Measurements from ENCODE around the gene TRPC3. TPM values are rescaled to one million over a fixed set of nuclear protein-coding genes. Genes with fewer than 3 reads are reported as not detected.

The TRPC3 gene
- total RNA-seq, 1 donor from 2014 or later: 0.98 TPM

- Histone ChIP-seq H3K4me3 (no peak overlapping the region), H3K36me3 (no peaks in the 10 kb centered on the region), H3K9me3 (no peaks in the 10 kb centered on the region), H3K27me3 (no peaks in the 10 kb centered on the region), H3K4me1 (no peaks in the 10 kb centered on the region), H3K27ac (no peak overlapping the region)
- intact Hi-C loops (cut with DNase I): no loop called here
- no peak for DNase-seq (ENCODE audit: extremely low spot score in 2 of 2)
- no peak for TF ChIP-seq POLR2AphosphoS5 (IDR thresholded peaks at IDR 0.05; ENCODE audit: insufficient read depth in 1 of 2, low read depth in 1 of 2)
- TF ChIP-seq POLR2A (IDR thresholded peaks at IDR 0.05): no peak
- TF ChIP-seq, protein P1, sequence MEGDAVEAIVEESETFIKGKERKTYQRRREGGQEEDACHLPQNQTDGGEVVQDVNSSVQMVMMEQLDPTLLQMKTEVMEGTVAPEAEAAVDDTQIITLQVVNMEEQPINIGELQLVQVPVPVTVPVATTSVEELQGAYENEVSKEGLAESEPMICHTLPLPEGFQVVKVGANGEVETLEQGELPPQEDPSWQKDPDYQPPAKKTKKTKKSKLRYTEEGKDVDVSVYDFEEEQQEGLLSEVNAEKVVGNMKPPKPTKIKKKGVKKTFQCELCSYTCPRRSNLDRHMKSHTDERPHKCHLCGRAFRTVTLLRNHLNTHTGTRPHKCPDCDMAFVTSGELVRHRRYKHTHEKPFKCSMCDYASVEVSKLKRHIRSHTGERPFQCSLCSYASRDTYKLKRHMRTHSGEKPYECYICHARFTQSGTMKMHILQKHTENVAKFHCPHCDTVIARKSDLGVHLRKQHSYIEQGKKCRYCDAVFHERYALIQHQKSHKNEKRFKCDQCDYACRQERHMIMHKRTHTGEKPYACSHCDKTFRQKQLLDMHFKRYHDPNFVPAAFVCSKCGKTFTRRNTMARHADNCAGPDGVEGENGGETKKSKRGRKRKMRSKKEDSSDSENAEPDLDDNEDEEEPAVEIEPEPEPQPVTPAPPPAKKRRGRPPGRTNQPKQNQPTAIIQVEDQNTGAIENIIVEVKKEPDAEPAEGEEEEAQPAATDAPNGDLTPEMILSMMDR (IDR thresholded peaks at IDR 0.05): no peak
Measured at GRCh38 chr4:121879135-121879534, 72.7 kb downstream of the TRPC3 start.

- intact Hi-C loops (cut with DNase I): no loop called here
- H3K4me1 ChIP-seq: no peaks in the 10 kb centered on the region
- H3K36me3 ChIP-seq: no peaks in the 10 kb centered on the region
- DNase-seq (ENCODE audit: extremely low spot score in 2 of 2): no peak
- no peaks in the 10 kb centered on the region for H3K27me3 ChIP-seq
- no peaks in the 10 kb centered on the region for H3K9me3 ChIP-seq
- H3K4me3 ChIP-seq: no peak overlapping the region
- TF ChIP-seq POLR2A (IDR thresholded peaks at IDR 0.05) (no peak), POLR2AphosphoS5 (IDR thresholded peaks at IDR 0.05; ENCODE audit: insufficient read depth in 1 of 2, low read depth in 1 of 2) (no peak)
- TF ChIP-seq, protein P1 (IDR thresholded peaks at IDR 0.05): no peak
- H3K27ac ChIP-seq: no peak overlapping the region
Measured at GRCh38 chr4:121877041-121877773, 74.7 kb downstream of the TRPC3 start.

GRCh38 chr4:121876070-121876469, 75.8 kb downstream of the TRPC3 start:
- H3K36me3 ChIP-seq: no peaks in the 10 kb centered on the region
- no peaks in the 10 kb centered on the region for H3K27me3 ChIP-seq
- no peak for DNase-seq (ENCODE audit: extremely low spot score in 2 of 2)
- TF ChIP-seq POLR2AphosphoS5 (IDR thresholded peaks at IDR 0.05; ENCODE audit: insufficient read depth in 1 of 2, low read depth in 1 of 2): no peak
- TF ChIP-seq, protein P1 (IDR thresholded peaks at IDR 0.05): no peak
- no peak for TF ChIP-seq POLR2A (IDR thresholded peaks at IDR 0.05)
- H3K27ac ChIP-seq: no peak overlapping the region
- H3K4me1 ChIP-seq: no peaks in the 10 kb centered on the region
- no peaks in the 10 kb centered on the region for H3K9me3 ChIP-seq
- H3K4me3 ChIP-seq: no peak overlapping the region
- intact Hi-C loops (cut with DNase I): no loop called here

- Histone ChIP-seq H3K36me3 (no peaks in the 10 kb centered on the region), H3K4me1 (no peaks in the 10 kb centered on the region), H3K4me3 (no peak overlapping the region), H3K9me3 (no peaks in the 10 kb centered on the region), H3K27me3 (no peaks in the 10 kb centered on the region), H3K27ac (no peak overlapping the region)
- TF ChIP-seq POLR2AphosphoS5 (IDR thresholded peaks at IDR 0.05; ENCODE audit: insufficient read depth in 1 of 2, low read depth in 1 of 2) (no peak), POLR2A (IDR thresholded peaks at IDR 0.05) (no peak)
- TF ChIP-seq, protein P1 (IDR thresholded peaks at IDR 0.05): no peak
- DNase-seq (ENCODE audit: extremely low spot score in 2 of 2): no peak
- intact Hi-C loops (cut with DNase I): no loop called here
Measured at GRCh38 chr4:121875652-121876051, 76.2 kb downstream of the TRPC3 start.

DNA sequence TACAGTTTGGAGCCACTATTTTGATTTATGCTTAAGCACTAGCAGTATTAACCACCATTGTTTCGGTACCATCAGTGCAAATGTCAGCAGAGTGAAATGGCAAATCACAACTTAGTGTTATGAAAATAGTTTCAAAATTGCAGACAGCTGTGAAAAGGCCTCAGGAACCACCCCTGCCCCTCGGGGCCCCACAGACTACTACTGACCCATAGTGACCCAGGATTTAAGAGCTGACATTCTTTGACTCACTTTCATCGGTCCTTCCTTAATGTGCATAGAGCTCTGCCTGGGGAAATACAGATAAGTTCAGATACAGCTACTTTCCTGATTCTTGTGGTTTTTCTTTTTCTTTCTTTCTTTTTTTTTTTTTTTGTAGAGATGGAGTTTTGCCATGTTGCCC, 78.3 kb downstream of the TRPC3 start:
- Histone ChIP-seq H3K27ac (no peak overlapping the region), H3K27me3 (no peaks in the 10 kb centered on the region), H3K9me3 (no peaks in the 10 kb centered on the region), H3K4me1 (peaks cover 11% of the 10 kb centered on the region), H3K4me3 (no peak overlapping the region), H3K36me3 (no peaks in the 10 kb centered on the region)
- TF ChIP-seq POLR2A (IDR thresholded peaks at IDR 0.05) (no peak), POLR2AphosphoS5 (IDR thresholded peaks at IDR 0.05; ENCODE audit: insufficient read depth in 1 of 2, low read depth in 1 of 2) (no peak)
- TF ChIP-seq, protein P1 (IDR thresholded peaks at IDR 0.05): no peak
- intact Hi-C loops (cut with DNase I): no loop called here
- no peak for DNase-seq (ENCODE audit: extremely low spot score in 2 of 2)

Measured in vagina (tissue), 2 donors.